Adipocyte (in vitro differentiated cells): ENCODE results near the gene GRAMD4.
"Not testable (repeated sequence)": the region's sequence is repeated elsewhere in the genome, so short reads cannot be mapped to it uniquely, and the experiment has no call there.

Experiments
- DNase-seq: peaks from one replicate; pipeline ENCODE4 v3.0.0-alpha.2; 2015; ENCODE audit warnings: low read depth
- H3K27me3 ChIP-seq: replicated peaks from 2 replicates; pipeline ENCODE4 v1.7.0; 2013; ENCODE audit warnings: mild to moderate bottlenecking, low read length, moderate library complexity; ENCODE audit not compliant: control insufficient read depth, insufficient read depth
- H3K36me3 ChIP-seq: 2 replicates; pipeline ENCODE4 v1.7.0; 2013; ENCODE audit warnings: low read length, mild to moderate bottlenecking, moderate library complexity; ENCODE audit not compliant: control insufficient read depth, insufficient read depth, severe bottlenecking
- H3K4me1 ChIP-seq: 2 replicates; pipeline ENCODE4 v1.7.0; 2013; ENCODE audit warnings: mild to moderate bottlenecking, low read length, moderate library complexity; ENCODE audit not compliant: control insufficient read depth, insufficient read depth
- H3K4me3 ChIP-seq: 2 replicates; pipeline ENCODE4 v1.7.0; 2013; ENCODE audit warnings: mild to moderate bottlenecking, low read length, moderate library complexity
- H3K9ac ChIP-seq: 2 replicates; pipeline ENCODE4 v1.7.0; 2013; ENCODE audit warnings: mild to moderate bottlenecking, low read length, moderate library complexity
- H3K9me3 ChIP-seq: 2 replicates; pipeline ENCODE4 v1.7.0; 2013; ENCODE audit warnings: mild to moderate bottlenecking, low read length, moderate library complexity; ENCODE audit not compliant: control insufficient read depth

The GRAMD4 gene

GRCh38 chr22:46635756-46636155 is 15.6 kb downstream of the GRAMD4 start:
- DNase-seq: no peak
- H3K9ac ChIP-seq: no peak overlapping the region
- H3K27me3 ChIP-seq: no peaks in the 10 kb centered on the region
- H3K36me3 ChIP-seq: no peaks in the 10 kb centered on the region
- peaks cover 8% of the 10 kb centered on the region for H3K4me1 ChIP-seq
- H3K4me3 ChIP-seq: no peak overlapping the region
- no peaks in the 10 kb centered on the region for H3K9me3 ChIP-seq

GRCh38 chr22:46636221-46637002 is 16.2 kb downstream of the GRAMD4 start:
- Histone ChIP-seq H3K4me3 (no peak overlapping the region), H3K4me1 (peaks cover 8% of the 10 kb centered on the region), H3K9ac (no peak overlapping the region), H3K36me3 (no peaks in the 10 kb centered on the region), H3K9me3 (no peaks in the 10 kb centered on the region), H3K27me3 (no peaks in the 10 kb centered on the region)
- no peak for DNase-seq

- Histone ChIP-seq H3K4me3 (no peak overlapping the region), H3K9me3 (no peaks in the 10 kb centered on the region), H3K36me3 (no peaks in the 10 kb centered on the region), H3K9ac (no peak overlapping the region), H3K4me1 (peaks cover 15% of the 10 kb centered on the region), H3K27me3 (no peaks in the 10 kb centered on the region)
- no peak for DNase-seq
Observed at GRCh38 chr22:46637711-46638600, 17.8 kb downstream of the GRAMD4 start.

GRCh38 chr22:46638601-46639431 is 18.6 kb downstream of the GRAMD4 start:
- Histone ChIP-seq H3K9ac (no peak overlapping the region), H3K9me3 (no peaks in the 10 kb centered on the region), H3K27me3 (no peaks in the 10 kb centered on the region), H3K4me3 (no peak overlapping the region), H3K36me3 (no peaks in the 10 kb centered on the region), H3K4me1 (peaks cover 15% of the 10 kb centered on the region)
- no peak for DNase-seq

GRCh38 chr22:46639843-46640242 is 19.7 kb downstream of the GRAMD4 start:
- Histone ChIP-seq H3K36me3 (no peaks in the 10 kb centered on the region), H3K4me3 (no peak overlapping the region), H3K9ac (no peak overlapping the region), H3K27me3 (no peaks in the 10 kb centered on the region), H3K9me3 (no peaks in the 10 kb centered on the region), H3K4me1 (peaks cover 15% of the 10 kb centered on the region)
- no peak for DNase-seq

GRCh38 chr22:46640293-46641055 is 20.3 kb downstream of the GRAMD4 start:
- Histone ChIP-seq H3K4me1 (peaks cover 15% of the 10 kb centered on the region), H3K27me3 (no peaks in the 10 kb centered on the region), H3K9me3 (no peaks in the 10 kb centered on the region), H3K9ac (no peak overlapping the region), H3K36me3 (no peaks in the 10 kb centered on the region), H3K4me3 (no peak overlapping the region)
- no peak for DNase-seq

GRCh38 chr22:46641811-46642266 is 21.7 kb downstream of the GRAMD4 start:
- Histone ChIP-seq H3K9ac (no peak overlapping the region), H3K4me1 (peaks cover 11% of the 10 kb centered on the region), H3K4me3 (no peak overlapping the region), H3K36me3 (no peaks in the 10 kb centered on the region), H3K27me3 (no peaks in the 10 kb centered on the region), H3K9me3 (no peaks in the 10 kb centered on the region)
- no peak for DNase-seq

- not testable (repeated sequence) for H3K9me3 ChIP-seq, H3K9ac ChIP-seq, H3K27me3 ChIP-seq, H3K36me3 ChIP-seq, H3K4me3 ChIP-seq, DNase-seq
- peaks cover 11% of the 10 kb centered on the region for H3K4me1 ChIP-seq
Observed at GRCh38 chr22:46642840-46643480, 22.8 kb downstream of the GRAMD4 start.

- no peak overlapping the region for H3K4me3 ChIP-seq
- H3K27me3 ChIP-seq: no peaks in the 10 kb centered on the region
- H3K9me3 ChIP-seq: no peaks in the 10 kb centered on the region
- H3K36me3 ChIP-seq: peaks cover 3% of the 10 kb centered on the region
- H3K9ac ChIP-seq: no peak overlapping the region
- H3K4me1 ChIP-seq: peaks cover 6% of the 10 kb centered on the region
- DNase-seq: no peak
Observed at GRCh38 chr22:46646531-46647215, 26.5 kb downstream of the GRAMD4 start.
